Colonic mucosa (tissue), 4 donors: Measurements from ENCODE around the gene MOB3B. TPM values are rescaled to one million over a fixed set of nuclear protein-coding genes. Genes with fewer than 3 reads are reported as not detected.

Experiments
- DNase-seq: peaks from one replicate; pipeline ENCODE4 v3.0.0-alpha.2; 2020
- H3K27ac ChIP-seq: fragments of 200-600 bp; one replicate; pipeline ENCODE4 v1.8.0; 2021
- H3K27me3 ChIP-seq: fragments of 200-600 bp; one replicate; pipeline ENCODE4 v1.8.0; 2021
- H3K36me3 ChIP-seq: fragments of 200-600 bp; one replicate; pipeline ENCODE4 v1.8.0; 2021
- H3K4me1 ChIP-seq: fragments of 200-600 bp; one replicate; pipeline ENCODE4 v1.8.0; 2021; ENCODE audit warnings: mild to moderate bottlenecking
- H3K4me3 ChIP-seq: fragments of 200-600 bp; one replicate; pipeline ENCODE4 v1.8.0; 2021
- H3K9ac ChIP-seq, 2 donors: one replicate each; pipeline ENCODE4 v1.7.0; 2013; ENCODE audit warnings: control low read depth in 2 of 2, low read depth in 2 of 2, low read length in 2 of 2
- H3K9me3 ChIP-seq: fragments of 200-600 bp; one replicate; pipeline ENCODE4 v1.8.0; 2021
- CTCF ChIP-seq: fragments of 200-600 bp; IDR thresholded peaks from one replicate; pipeline ENCODE4 v1.8.0; 2022; ENCODE audit warnings: antibody characterized with exemption, mild to moderate bottlenecking
- intact Hi-C: fragments of 100-400 bp; cut with DNase I; formaldehyde crosslinking; loops from one replicate; pipeline ENCODE4 v1.14.1; 2022
- total RNA-seq, 2 donors: library from RNA; stranded (reverse); fragmentation: NEBNext Ultra II Directional in 1 of 2; extraction: Animal tissue kit (Norgen Biotek cat#: 25700) in 1 of 2; gene quantifications; one replicate each; pipeline ENCODE4 v1.2.1, GENCODE V29; 2021
- donor health status: healthy.
- donor health status: DM: no; HTN: no; CAD: no.
- donor health status: DM: no; HTN: no; CAD: no.

Gene MOB3B
- total RNA-seq, 2 donors from 2014 or later = 35.8 to 39.6 TPM

GRCh38 chr9:27367175-27367798 is 162.3 kb downstream of the MOB3B start:
- Histone ChIP-seq H3K9ac (no peak overlapping the region), H3K36me3 (no peaks in the 10 kb centered on the region), H3K9me3 (no peaks in the 10 kb centered on the region), H3K27me3 (no peaks in the 10 kb centered on the region), H3K4me3 (no peak overlapping the region), H3K4me1 (peaks cover 12% of the 10 kb centered on the region), H3K27ac (no peak overlapping the region)
- DNase-seq = no peak
- TF ChIP-seq CTCF = no peak
- intact Hi-C loops = no loop called here

- no peak for DNase-seq
- Histone ChIP-seq H3K27ac (no peak overlapping the region), H3K4me3 (no peak overlapping the region), H3K9me3 (no peaks in the 10 kb centered on the region), H3K36me3 (no peaks in the 10 kb centered on the region), H3K4me1 (peaks cover 12% of the 10 kb centered on the region), H3K27me3 (no peaks in the 10 kb centered on the region), H3K9ac (no peak overlapping the region)
- no peak for TF ChIP-seq CTCF
- intact Hi-C loops = no loop called here
Measured at GRCh38 chr9:27365707-27366376, 163.8 kb downstream of the MOB3B start.

GRCh38 chr9:27362447-27363210 is 167.0 kb downstream of the MOB3B start:
- no peak for TF ChIP-seq CTCF
- Histone ChIP-seq H3K9ac (peak overlapping the region in 1 of 2 donors; percentile 15), H3K4me1 (no peaks in the 10 kb centered on the region)

GRCh38 chr9:27361492-27361891 is 168.1 kb downstream of the MOB3B start:
- TF ChIP-seq CTCF = no peak
- DNase-seq = no peak
- Histone ChIP-seq H3K36me3 (no peaks in the 10 kb centered on the region), H3K9me3 (no peaks in the 10 kb centered on the region), H3K27ac (peak overlapping the region; percentile 20), H3K4me1 (no peaks in the 10 kb centered on the region), H3K27me3 (no peaks in the 10 kb centered on the region), H3K9ac (no peak overlapping the region), H3K4me3 (no peak overlapping the region)
- intact Hi-C loops = no loop called here

More at GRCh38 chr9:27362447-27363210, 167.0 kb downstream of the MOB3B start:
- no peak for DNase-seq
- Histone ChIP-seq H3K4me3 (no peak overlapping the region), H3K36me3 (no peaks in the 10 kb centered on the region), H3K27me3 (no peaks in the 10 kb centered on the region), H3K9me3 (no peaks in the 10 kb centered on the region), H3K27ac (no peak overlapping the region)
- intact Hi-C loops = no loop called here

- DNase-seq = no peak
- Histone ChIP-seq H3K27me3 (no peaks in the 10 kb centered on the region), H3K4me3 (no peak overlapping the region), H3K36me3 (no peaks in the 10 kb centered on the region), H3K9me3 (no peaks in the 10 kb centered on the region), H3K4me1 (no peaks in the 10 kb centered on the region), H3K27ac (no peak overlapping the region), H3K9ac (no peak overlapping the region)
- intact Hi-C loops = no loop called here
- no peak for TF ChIP-seq CTCF
Measured at GRCh38 chr9:27359763-27360162, 169.9 kb downstream of the MOB3B start.
